ENCODE data around the gene JARID2.

Gene JARID2

GRCh38 chr6:15502446-15503345, 256.8 kb downstream of the JARID2 start:
- in situ Hi-C loops (cut with MboI; ENCODE audit: low pct_unique_long_range_greater_than_20kb, low sequenced_read_pairs, unreplicated experiment) = no loop called here
- TF ChIP-seq, protein P1, sequence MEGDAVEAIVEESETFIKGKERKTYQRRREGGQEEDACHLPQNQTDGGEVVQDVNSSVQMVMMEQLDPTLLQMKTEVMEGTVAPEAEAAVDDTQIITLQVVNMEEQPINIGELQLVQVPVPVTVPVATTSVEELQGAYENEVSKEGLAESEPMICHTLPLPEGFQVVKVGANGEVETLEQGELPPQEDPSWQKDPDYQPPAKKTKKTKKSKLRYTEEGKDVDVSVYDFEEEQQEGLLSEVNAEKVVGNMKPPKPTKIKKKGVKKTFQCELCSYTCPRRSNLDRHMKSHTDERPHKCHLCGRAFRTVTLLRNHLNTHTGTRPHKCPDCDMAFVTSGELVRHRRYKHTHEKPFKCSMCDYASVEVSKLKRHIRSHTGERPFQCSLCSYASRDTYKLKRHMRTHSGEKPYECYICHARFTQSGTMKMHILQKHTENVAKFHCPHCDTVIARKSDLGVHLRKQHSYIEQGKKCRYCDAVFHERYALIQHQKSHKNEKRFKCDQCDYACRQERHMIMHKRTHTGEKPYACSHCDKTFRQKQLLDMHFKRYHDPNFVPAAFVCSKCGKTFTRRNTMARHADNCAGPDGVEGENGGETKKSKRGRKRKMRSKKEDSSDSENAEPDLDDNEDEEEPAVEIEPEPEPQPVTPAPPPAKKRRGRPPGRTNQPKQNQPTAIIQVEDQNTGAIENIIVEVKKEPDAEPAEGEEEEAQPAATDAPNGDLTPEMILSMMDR (IDR thresholded peaks at IDR 0.05; ENCODE audit: extremely low read depth, insufficient read depth, missing control alignments) = no peak
- no peak for DNase-seq (ENCODE audit: low spot score)

GRCh38 chr6:15503346-15503680, 257.4 kb downstream of the JARID2 start:
- in situ Hi-C loops (cut with MboI; ENCODE audit: low pct_unique_long_range_greater_than_20kb, low sequenced_read_pairs, unreplicated experiment) = no loop called here

GRCh38 chr6:15504040-15504495, 258.2 kb downstream of the JARID2 start:
- DNase-seq (ENCODE audit: low spot score) = no peak
- in situ Hi-C loops (cut with MboI; ENCODE audit: low pct_unique_long_range_greater_than_20kb, low sequenced_read_pairs, unreplicated experiment) = no loop called here
- TF ChIP-seq, protein P1 (IDR thresholded peaks at IDR 0.05; ENCODE audit: extremely low read depth, insufficient read depth, missing control alignments) = no peak

More at GRCh38 chr6:15503346-15503680, 257.4 kb downstream of the JARID2 start:
- DNase-seq (ENCODE audit: low spot score) = no peak
- TF ChIP-seq, protein P1 (IDR thresholded peaks at IDR 0.05; ENCODE audit: extremely low read depth, insufficient read depth, missing control alignments) = no peak

- TF ChIP-seq, protein P1 (IDR thresholded peaks at IDR 0.05; ENCODE audit: extremely low read depth, insufficient read depth, missing control alignments) = no peak
- DNase-seq (ENCODE audit: low spot score) = no peak
- in situ Hi-C loops (cut with MboI; ENCODE audit: low pct_unique_long_range_greater_than_20kb, low sequenced_read_pairs, unreplicated experiment) = no loop called here
Observed at GRCh38 chr6:15504581-15505350, 258.9 kb downstream of the JARID2 start.

- in situ Hi-C loops (cut with MboI; ENCODE audit: low pct_unique_long_range_greater_than_20kb, low sequenced_read_pairs, unreplicated experiment) = no loop called here
- DNase-seq (ENCODE audit: low spot score) = no peak
- TF ChIP-seq, protein P1 (IDR thresholded peaks at IDR 0.05; ENCODE audit: extremely low read depth, insufficient read depth, missing control alignments) = no peak
Observed at GRCh38 chr6:15505463-15505918, 259.6 kb downstream of the JARID2 start.

- in situ Hi-C loops (cut with MboI; ENCODE audit: low pct_unique_long_range_greater_than_20kb, low sequenced_read_pairs, unreplicated experiment) = no loop called here
- DNase-seq (ENCODE audit: low spot score) = no peak
- TF ChIP-seq, protein P1 (IDR thresholded peaks at IDR 0.05; ENCODE audit: extremely low read depth, insufficient read depth, missing control alignments) = no peak
Observed at GRCh38 chr6:15506066-15506465, 260.2 kb downstream of the JARID2 start.
